Ureter (tissue), 1 donor: ENCODE data around the gene CBX1. TPM values are rescaled to one million over a fixed set of nuclear protein-coding genes. Genes with fewer than 3 reads are reported as not detected.
A peak's percentile ranks its signal among the peaks of the same experiment; 100 is the strongest.

ENCODE experiments used
- DNase-seq: peaks from one replicate; pipeline ENCODE4 v3.0.0-alpha.2; 2020; ENCODE audit warnings: low spot score
- total RNA-seq: library from RNA; stranded (reverse); gene quantifications from one replicate; pipeline ENCODE4 v1.2.4, GENCODE V29; 2023
- donor health status: DM: yes; HTN: yes; CAD: no.

CBX1 gene
- 29.3 TPM for total RNA-seq

GRCh38 chr17:48101012-48101720 lies at the start of gene CBX1:
CBX1 (minus strand) TSS chr17:48101478; CDS start chr17:48077004, 24,474 bp downstream.
- DNase-seq = peak; percentile 92

- no peak for DNase-seq
These were observed 49.3 kb upstream of the CBX1 start for GRCh38 chr17:48150597-48151001.

- no peak for DNase-seq
These were observed 48.6 kb upstream of the CBX1 start for GRCh38 chr17:48149787-48150463.

DNA sequence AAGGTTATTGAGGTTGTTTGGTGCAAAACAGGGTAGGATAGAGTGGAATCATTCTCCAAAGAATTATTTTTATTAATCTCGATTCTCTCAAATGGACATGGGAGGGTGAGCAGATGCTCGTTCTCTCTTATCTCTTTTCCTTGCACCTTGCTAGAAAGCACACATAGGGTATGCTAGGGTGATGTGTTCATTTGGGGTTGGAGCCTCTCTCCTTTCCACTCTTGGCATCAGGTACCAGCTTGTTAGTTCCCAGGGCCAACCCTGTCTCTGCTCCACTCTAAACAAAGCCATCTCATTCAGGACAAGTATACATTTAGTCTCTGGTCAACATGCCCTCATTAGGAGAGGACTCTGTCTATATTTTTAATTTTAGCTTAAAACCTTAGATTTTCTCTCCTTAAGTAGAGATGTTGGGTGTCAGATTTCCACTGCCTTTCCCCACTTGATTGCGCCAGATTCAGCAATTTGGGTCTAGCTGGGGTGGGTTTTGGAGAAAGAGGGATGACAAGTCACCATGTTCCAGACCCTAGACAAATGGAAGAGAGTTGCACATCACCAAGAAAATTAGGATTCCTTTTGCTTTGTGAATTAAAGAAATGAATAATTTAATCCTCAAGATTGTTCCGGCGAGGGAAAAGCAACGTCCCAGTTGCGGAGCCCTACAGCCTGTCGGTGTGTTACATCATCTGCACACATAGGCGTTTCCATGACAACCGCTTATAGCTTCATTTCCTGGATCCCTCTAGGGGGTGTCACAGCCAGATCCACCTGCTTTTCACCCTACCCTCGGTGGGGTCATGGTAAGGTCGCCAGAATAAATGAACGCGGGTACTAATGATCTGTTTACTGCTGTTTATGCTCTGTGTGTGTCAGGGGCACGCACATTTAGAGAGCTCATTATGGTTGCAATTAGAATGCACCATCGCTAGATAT lies 47.8 kb upstream of the CBX1 start:
- no peak for DNase-seq

DNA sequence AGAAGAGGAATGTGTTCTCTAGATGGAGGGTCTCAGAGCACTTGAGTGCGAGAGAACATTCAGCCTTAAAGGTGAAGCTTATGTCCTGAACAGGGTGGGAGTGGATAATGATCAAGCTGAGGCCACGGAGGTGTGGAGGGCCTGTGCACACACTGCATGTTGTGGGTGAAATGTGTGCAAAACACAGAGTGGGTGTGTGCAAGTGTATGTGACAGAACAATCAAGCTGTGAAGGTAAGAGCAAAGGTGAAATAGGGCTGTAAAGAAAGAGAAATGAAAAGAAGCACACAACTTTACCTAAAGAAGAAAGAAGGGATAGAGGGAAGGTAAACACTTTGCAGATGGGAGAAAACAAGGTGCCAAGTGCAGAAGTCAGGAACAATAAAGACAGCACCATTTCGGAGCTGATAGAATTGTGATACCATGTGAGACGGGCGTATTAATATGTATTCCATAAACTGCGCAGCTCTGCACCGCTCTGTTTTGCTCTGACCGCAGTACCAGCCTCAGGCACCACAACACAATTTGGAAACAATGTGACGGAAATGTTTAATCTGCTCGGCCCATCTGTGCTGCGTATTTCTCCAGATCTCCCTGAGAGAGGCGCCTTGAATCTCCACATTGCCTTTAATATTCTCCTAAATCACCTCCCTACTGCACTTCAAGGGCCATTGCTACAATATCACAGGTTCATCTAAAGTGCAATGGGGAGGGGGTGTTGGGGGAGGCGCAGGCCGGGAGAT lies 46.9 kb upstream of the CBX1 start:
- no peak for DNase-seq

DNA sequence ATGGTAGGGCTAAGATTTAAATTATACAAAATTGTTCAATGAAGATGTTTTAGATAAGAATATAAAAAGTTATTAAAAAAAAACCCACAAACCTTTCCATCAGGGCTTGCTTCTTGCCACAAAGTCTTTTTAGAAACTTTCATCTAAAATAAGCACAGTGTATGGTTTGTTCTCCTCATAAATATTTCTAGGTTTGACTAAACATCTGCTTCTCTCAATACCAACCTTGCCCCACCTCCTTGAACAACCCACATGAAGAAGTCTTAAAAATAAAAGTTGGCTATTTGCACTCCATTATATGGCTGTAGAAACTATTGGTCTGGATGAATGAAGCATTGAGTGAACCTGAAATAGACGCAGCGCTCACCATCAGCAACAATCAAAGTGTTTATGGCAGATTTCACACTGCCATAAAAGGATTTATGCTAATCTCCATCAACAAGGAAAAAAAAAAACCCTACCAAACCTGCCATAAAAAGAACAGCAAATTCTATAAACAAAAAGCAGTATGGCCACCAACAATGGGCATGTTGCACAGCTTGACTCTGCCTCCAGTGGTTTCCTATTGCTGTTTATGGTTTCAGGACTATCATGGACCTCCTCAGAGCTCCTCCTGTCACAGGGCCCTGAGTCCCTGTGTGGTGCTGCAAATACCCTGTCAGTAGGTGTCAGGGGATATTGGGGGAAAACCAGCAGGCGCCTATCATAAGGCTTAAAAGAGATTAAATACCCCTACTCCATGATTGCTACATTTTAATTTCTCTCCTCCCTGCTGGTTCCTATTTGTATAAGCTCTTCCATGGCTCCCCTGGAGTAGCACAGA lies 43.9 kb upstream of the CBX1 start:
- DNase-seq = no peak

DNA sequence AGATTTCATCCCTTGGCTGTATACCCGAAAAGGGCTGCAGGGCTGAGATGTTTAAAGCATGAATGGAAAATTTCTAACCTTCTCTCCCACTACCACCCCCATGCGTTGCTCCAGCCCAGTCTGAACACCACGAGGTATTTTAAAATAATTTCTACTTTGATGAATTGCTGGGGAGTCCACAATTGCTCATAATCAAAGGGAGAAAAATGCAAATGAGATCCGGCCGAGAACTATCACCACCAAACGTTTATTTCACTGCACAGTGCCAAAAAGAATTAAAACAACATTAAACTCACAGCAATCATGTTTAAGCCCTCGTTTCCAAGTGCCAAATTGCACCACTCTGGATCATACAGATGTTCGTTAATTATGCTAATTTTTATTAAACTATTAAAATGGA lies 43.0 kb upstream of the CBX1 start:
- no peak for DNase-seq

DNA sequence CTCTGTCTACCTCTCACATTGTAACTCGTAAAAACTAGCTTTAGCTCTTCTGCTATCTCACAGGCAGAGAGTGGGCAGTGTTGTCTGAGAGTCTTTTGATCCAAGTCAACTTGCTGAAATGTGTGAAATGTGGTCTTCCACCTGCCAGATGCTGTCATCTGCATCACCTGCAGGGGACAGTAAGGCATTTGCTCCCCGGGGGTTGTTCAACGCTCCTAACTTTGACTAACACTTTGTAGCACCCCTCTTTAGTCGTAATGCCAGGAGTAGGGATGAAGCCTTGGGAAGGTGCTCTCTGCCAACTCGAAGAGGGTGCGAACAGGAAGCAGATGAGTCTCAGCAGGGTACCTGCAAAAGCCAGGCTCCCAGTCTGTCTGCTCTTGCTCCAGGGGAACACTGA lies 42.4 kb upstream of the CBX1 start:
- no peak for DNase-seq

DNA sequence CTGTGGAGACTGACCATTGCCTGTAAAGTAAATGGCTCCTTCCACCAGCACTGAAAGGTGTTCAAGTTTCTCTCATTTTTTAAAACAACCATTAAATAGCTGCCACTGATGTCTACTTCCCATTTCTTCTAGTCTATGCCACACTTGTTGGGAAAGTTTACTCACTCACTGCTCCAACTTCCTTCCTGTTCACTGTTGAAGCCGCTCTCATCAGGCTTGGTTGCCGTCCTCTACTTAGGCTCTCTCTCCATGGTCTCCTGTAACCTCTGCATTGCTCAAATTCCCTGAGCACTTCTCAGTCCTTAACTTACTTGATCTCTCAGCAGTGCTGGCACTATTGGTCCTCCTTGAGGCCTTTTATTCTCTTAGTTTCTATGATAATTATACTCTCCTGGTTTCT lies 38.7 kb upstream of the CBX1 start:
- no peak for DNase-seq

GRCh38 chr17:48137656-48138055 lies 36.4 kb upstream of the CBX1 start:
- no peak for DNase-seq

GRCh38 chr17:48134912-48135480 lies 33.7 kb upstream of the CBX1 start:
- no peak for DNase-seq

GRCh38 chr17:48132385-48132784 lies 31.1 kb upstream of the CBX1 start:
- no peak for DNase-seq

DNA sequence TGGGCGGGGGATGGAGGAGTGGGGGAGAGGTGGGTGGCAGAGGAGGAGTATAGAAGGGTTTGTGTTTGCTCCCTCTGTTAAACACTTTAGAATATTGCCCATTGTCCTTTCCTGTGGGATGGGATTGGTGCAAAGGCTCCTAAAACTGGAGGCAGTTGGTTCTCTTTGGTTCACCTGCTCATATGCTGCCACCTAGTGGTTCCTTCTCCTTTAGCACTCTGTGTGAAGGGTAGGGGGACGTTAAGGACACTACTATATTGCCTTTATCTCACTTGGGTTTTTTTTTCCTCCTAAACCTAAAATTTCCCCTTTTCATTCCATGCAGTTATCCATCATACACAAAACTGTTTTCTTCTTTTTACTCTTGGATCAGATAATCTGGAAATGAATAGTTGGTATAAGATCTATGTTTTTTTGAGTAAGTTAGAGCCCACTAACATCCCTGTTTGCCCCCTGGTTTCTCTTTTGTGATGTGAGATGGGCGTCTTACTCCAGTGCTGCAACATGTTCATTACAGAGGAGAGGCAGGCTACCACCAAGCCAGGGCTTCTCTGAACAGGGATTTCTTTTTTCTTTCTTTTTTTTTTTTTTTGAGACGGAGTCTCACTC lies 30.0 kb upstream of the CBX1 start:
- peak; percentile 59 for DNase-seq

GRCh38 chr17:48129981-48130380 lies 28.7 kb upstream of the CBX1 start:
- DNase-seq = no peak

DNA sequence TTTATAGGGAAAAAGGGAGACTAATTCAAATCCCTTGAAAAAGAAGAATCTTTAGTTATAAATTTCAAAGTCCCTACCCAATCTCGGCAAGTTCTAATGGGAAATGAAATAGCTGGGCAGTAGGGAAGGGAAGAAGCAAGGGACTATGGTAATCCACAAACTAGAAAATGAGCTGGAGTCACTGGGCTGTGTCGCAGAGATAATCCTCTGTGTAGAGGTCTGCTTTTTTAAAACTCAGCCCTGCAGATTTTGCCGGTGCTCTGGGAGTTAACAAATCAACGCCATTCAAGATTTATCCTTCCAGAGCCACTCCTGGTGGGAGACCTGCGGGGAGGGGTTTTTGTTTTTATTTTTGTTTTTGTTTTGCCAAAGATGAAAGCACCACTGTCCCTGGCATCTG lies 27.1 kb upstream of the CBX1 start:
- DNase-seq = no peak

DNA sequence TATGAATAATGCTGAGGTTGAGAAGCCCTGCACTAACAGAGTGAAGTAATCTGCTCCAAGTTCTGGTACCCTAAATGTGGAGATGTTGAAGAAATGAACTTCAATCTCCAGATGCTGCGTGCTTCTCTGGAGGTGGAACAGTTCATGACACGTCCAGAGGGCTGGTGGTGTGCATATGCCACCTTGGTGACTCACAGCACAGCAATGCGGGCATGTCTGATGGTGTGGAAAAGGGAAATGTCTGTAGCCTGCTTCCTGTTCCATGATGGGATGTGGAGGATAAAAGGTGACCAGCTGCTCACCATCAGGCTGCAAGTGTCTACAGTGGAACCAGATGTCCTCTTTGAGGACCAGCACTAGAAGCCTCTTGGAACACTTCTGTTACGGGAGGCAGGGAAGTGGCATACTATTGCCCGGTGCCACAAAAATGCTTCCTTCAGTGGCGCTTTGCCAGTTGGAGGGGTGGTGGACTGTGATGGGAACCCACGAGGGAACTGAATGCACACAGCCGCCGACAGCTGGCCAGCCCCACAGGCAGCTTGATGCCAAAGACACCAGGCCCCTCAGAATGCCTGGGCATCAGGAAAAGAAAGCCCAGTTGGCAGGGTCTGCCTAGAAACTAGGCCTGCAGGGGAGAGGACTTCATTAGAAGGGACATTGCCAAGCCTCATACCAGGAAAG lies 26.2 kb upstream of the CBX1 start:
- peak; percentile 67 for DNase-seq

DNA sequence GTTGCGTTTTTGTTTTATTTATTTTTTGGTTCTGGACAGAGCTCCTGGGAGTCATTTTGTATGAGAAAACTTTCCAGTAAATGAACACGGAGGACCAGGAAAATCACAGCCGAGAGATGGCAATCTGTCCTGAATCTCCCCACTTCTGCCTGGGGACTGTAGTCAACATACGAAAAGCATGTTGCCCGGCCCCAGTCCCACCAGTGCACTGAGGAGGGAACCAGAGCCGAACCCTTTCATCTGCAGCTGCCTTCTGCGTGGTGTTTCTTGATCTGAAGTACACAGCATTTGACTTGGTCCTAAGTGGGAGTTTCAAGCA lies 25.2 kb upstream of the CBX1 start:
- no peak for DNase-seq

DNA sequence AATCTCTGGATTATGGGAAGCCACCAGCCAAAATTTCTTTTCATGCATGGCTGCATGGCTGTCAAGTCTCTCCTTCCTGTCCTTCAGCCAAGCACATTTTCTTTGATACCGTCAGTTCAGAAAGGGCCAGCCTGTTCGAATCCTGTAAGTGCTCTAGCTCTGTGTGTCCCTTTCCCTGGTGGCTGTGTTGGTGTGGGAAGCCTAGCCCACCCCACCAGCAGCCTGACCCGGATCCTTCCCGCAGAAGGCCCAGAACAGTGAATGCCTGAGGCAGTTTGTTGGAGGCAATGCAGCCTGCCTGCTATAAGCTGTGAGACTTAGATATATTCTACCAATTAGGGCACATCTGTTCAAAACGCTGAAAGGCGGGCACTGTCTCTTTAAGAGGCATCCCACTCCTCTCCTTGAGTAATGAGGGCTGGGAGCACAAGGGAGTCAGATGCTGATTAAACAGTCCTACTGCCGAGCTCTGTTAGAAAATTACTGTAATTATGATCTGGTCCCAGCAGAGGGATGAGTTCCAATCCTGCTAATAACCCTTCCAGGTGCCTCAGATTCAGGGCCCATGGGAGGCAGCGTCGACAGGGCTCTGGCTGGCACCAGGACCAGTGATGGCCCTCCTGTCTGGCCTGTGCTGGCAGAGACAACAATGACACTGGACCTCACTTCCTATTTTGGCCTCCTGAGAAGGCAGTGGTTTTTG lies 24.7 kb upstream of the CBX1 start:
- no peak for DNase-seq

- DNase-seq = no peak
These were observed 22.6 kb upstream of the CBX1 start for GRCh38 chr17:48123776-48124388.
